GM21367 (cell line): ENCODE measurements around the gene HMGCS1.
"Not testable (repeated sequence)": the region's sequence is repeated elsewhere in the genome, so short reads cannot be mapped to it uniquely, and the experiment has no call there.

Experiments used
- ATAC-seq: cut with Tn5 transposase; IDR thresholded peaks from one replicate; pipeline ENCODE4 v1.9.1; 2021; ENCODE audit not compliant: unreplicated experiment

The HMGCS1 gene

GRCh38 chr5:43279548-43280274 lies 33.5 kb downstream of the HMGCS1 start:
- ATAC-seq: no peak

DNA sequence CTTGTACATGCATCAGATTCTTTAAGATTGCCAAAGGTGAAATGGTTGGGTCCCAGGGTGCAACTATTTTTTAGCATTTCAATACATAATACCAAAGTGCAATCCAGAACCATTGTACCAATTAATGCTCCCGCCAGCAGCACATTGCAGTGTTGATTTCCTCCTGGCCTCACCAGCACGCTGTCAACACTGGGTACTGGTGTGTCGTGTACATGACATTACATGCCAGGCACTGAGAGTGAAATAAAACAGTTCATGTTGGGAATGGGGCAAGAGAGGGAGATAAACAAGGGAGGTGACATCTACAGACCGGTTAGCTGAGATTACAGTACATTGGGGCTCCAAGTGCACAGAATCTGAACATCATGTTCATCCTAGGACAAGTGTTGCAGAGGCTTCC lies 37.8 kb downstream of the HMGCS1 start:
- ATAC-seq: no peak

DNA sequence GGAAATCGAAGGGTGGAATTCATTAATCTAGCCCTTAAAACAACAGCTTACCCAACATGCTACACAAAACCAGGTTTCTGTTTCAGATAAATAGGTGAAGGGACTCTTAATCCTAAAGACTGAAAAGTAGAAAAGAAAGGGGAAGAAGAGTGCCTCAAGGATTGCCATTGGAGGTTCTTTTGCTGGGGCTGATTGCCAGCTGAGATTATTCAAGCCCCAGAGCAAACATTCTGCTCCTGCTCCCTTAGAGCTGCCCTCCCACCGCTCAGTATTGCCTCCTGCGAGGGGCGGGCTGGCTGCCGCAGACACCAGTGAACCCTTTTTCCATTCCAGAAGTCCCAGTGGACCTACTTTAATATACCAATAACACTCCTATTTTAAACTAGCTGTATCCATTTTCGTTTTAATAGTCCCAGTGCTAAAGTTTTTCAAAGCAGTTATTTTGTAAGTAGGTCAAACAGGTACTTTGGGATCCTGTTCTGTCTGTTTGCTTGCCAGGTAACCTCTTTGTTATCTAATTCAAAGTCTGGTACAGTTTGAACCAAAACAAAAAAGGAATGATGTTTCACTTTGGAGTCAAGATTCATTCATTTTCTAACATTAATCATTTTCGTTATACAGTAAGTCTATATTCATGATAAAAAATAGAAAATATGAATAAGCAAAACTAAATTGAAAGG lies 38.6 kb downstream of the HMGCS1 start:
- no peak for ATAC-seq

DNA sequence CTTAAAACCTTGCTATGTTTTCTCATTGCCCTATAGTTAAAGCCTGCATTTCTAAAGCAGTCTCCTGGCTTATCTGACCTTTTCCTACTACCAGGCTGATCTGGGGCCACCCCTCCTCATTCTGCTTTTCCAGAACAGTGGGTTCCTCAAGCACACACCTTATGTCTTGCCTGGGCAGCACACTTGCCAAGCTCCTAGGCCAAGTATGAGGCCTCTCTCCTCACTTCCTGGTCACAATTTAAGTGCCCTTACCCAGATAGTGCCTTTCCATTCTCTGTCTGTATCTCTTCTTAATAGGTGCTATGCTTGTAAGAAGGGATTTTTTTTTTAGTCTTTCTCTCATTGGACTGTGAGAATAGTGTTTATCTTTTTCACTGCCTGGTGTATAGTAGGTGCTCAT lies 39.7 kb downstream of the HMGCS1 start:
- no peak for ATAC-seq

DNA sequence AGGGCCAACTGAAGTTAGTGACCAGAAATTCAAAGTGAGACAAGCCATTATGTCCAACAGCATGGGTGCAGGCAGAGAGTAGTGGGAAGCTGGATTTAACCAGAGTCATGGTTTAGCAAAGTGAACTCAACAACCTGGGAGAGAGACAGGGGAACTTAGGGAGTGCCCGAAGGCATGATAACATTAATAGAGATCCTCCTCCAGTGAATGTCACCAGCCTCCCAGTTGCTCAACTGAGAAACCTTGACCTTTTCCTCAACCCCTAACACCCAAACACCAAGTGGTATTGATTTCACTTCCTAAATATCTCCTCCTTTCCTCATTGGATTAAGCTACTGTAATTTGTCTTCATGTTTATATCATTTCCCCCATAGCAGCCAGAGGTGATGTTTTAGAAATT lies 42.6 kb downstream of the HMGCS1 start:
- ATAC-seq: no peak

DNA sequence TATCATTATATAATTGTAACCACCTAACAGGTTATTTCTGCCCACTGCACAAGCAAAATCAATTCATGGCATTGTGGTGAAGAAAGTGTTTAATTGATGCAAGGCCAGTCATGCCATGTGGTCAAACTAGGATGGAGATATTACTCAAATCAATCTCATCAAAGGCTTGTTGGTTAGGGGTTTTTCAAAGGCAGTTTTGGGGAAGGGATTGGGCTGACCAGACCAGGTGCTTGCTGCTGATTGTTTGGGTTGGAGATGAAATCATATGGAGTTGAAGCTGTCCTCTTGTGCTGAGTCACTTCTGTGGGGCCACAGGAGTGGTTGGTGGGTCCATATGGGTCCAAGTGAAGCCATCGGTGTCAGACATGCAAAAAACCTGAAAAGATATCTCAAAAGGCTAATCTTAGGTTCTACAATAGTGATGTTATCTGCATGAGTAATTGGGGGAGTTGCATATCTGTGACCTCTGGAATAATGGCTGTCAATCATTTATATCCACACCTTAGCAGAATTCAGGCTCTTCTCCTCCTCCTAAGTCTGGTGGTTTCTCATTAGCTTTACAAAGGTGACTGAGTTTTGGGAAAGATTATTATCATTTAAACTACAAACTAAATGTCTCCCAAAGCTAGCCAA lies 44.9 kb downstream of the HMGCS1 start:
- no peak for ATAC-seq

GRCh38 chr5:43262269-43262668 lies 50.9 kb downstream of the HMGCS1 start:
- ATAC-seq: not testable (repeated sequence)

- no peak for ATAC-seq
Observed at GRCh38 chr5:43258116-43258515, 55.1 kb downstream of the HMGCS1 start.

DNA sequence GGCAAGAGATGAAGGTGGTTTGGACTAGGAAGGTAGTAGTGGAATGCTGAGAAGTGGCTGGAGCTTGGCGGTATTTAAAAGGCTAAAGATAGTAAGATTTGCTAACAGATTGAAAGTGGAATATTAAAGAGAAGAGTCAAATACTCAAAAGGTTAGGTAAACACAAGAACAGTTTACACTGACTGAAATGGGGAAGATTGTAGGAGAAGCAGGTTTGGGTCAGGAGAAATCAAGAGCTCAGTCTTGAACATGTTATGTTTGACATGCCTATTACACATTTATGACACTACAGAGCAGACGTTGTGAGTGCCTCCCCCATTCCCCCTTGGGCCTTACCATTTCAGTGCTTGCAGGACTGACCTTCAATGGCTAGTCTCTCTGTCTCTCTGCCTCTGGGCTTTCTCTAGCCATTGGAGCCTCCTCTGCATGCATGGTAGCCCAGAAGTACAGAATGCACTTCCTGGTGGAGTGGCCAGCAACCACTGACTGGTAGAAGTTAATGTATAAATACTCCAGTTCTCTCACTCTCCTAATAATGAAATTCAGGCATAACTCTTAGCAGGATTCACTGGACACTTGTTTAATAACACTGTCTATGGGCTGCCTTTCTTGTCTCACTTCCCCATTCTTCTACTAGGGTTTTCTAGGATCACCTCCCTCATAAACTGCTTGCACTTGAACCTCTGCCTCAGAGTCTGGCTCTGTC lies 56.8 kb downstream of the HMGCS1 start:
- no peak for ATAC-seq

- ATAC-seq: no peak
Observed at GRCh38 chr5:43255704-43256103, 57.5 kb downstream of the HMGCS1 start.

GRCh38 chr5:43251754-43252153 lies 61.5 kb downstream of the HMGCS1 start:
- ATAC-seq: no peak

- ATAC-seq: peak; percentile 48
Observed at GRCh38 chr5:43245724-43246385, 67.4 kb downstream of the HMGCS1 start.

- ATAC-seq: peak; percentile 67
Observed at GRCh38 chr5:43244823-43245565, 68.2 kb downstream of the HMGCS1 start.

- no peak for ATAC-seq
Observed at GRCh38 chr5:43243270-43243669, 69.9 kb downstream of the HMGCS1 start.

DNA sequence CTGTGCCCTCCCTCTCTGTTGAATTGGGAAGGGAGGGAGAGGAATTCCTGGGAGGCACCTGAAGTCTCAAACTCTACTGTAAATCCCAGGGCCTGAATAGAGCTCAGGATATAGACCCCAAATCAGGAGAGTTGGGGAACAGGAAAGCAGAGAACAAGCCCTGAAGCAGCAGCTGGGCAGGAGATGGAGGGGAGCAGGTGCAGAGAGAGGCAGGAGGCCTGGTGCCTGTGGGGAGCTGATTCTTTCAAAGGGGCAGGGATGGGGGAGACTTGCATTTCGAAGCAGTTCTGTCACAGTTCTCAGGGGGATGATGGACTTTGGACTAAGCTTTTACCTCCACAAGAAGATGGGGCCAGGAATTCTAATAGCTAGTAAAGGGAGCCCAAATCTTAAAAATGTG lies 71.0 kb downstream of the HMGCS1 start:
- ATAC-seq: no peak
